ENCODE data around the gene SND1.

SND1 gene

DNA sequence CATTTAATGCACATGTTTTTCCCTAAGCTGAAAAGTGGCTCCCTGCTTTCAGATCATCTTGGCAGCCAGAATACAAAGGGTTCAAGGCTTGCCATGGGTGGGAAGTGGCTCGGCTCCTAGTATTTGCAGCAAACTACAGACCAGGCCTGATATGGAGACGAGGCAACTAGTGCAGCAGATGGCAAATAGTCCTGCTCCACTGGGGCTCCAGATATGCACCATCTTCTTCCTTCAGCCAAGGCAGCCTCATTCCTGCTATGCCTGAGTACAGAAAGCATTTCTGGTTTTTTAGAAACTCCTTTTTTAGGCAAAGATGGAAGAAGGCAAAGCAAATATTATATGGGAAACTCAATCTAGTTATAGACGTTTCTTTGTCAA, 355.3 kb downstream of the SND1 start:
- no peak overlapping the region for H4K91ac ChIP-seq (ENCODE audit: low read length)

DNA sequence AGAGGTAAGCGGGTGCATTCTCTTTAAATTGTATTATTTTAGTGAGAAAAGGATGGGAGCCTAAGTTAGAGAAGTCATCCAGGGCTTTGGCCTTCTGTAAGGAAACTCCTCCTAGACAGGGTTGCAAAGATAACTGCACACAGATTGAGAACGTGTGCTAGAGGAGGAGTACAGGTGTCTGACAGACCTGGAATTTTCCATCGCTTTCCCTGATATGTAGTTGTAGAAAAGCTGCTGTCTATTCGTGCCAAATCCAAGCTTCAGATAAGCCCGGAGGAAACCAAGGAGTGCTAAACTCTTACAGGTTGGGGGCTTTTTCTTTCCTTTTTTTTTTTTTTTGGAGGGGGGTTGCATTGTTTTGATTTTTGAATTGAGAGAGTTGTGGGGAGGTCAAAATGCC, 356.1 kb downstream of the SND1 start:
- no peaks in the 10 kb centered on the region for H3K9me3 ChIP-seq (ENCODE audit: control insufficient read depth, low read length)
- H3K9ac ChIP-seq (ENCODE audit: low read length) = no peak overlapping the region
- H3K23ac ChIP-seq (ENCODE audit: low read length in 2 of 2) = no peak overlapping the region
- H3K14ac ChIP-seq (ENCODE audit: low read length in 2 of 2) = no peak overlapping the region
- no peak overlapping the region for H4K91ac ChIP-seq (ENCODE audit: low read length)
- WGBS = 98% methylated on average over 5 of the region's 5 CpGs
- no peak overlapping the region for H2BK12ac ChIP-seq (ENCODE audit: low read length in 2 of 2)
- H4K8ac ChIP-seq (ENCODE audit: low read length) = no peak overlapping the region
- no peak overlapping the region for H3K4ac ChIP-seq (ENCODE audit: low read depth in 1 of 2, low read length in 2 of 2)
- no peak overlapping the region for H3K4me2 ChIP-seq (ENCODE audit: low read length, poor library complexity, severe bottlenecking)
- no peak overlapping the region for H2AK5ac ChIP-seq (ENCODE audit: low read length, severe bottlenecking)
- H2AFZ ChIP-seq (ENCODE audit: low read depth, low read length) = no peak overlapping the region
- no peak overlapping the region for H2BK120ac ChIP-seq (ENCODE audit: low read depth, low read length)
- peaks cover 5% of the 10 kb centered on the region for H3K4me1 ChIP-seq (ENCODE audit: control insufficient read depth, insufficient read depth, low read depth, low read length)
- H2BK15ac ChIP-seq (ENCODE audit: low read depth, poor library complexity, severe bottlenecking) = no peak overlapping the region
- H3K27ac ChIP-seq (ENCODE audit: low read length, poor library complexity, severe bottlenecking) = no peak overlapping the region
- H3K18ac ChIP-seq (ENCODE audit: low read depth in 1 of 2, low read length in 2 of 2) = no peak overlapping the region
- H3K79me1 ChIP-seq (replicated peaks; ENCODE audit: low read length, poor library complexity, severe bottlenecking) = peaks cover 47% of the 10 kb centered on the region
- DNase-seq = no peak
- H3K27me3 ChIP-seq (ENCODE audit: control insufficient read depth in 1 of 2, insufficient read depth in 1 of 2, low read length in 2 of 2) = no peaks in the 10 kb centered on the region
- H3K4me3 ChIP-seq (ENCODE audit: insufficient read depth in 1 of 2, low read depth in 1 of 2, low read length in 2 of 2) = no peak overlapping the region
- H2BK5ac ChIP-seq (ENCODE audit: low read depth, low read length, poor library complexity, severe bottlenecking) = no peak overlapping the region
- H3K36me3 ChIP-seq (ENCODE audit: control insufficient read depth in 1 of 2, insufficient read depth in 2 of 2, low read depth in 1 of 2, low read length in 2 of 2) = peaks cover 14 to 23% of the 10 kb centered on the region in 2 experiments

More for the DNA sequence above, 355.3 kb downstream of the SND1 start:
- Histone ChIP-seq H2BK120ac (ENCODE audit: low read depth, low read length) (no peak overlapping the region), H2BK15ac (ENCODE audit: low read depth, poor library complexity, severe bottlenecking) (no peak overlapping the region), H2BK5ac (ENCODE audit: low read depth, low read length, poor library complexity, severe bottlenecking) (no peak overlapping the region), H2AK5ac (ENCODE audit: low read length, severe bottlenecking) (no peak overlapping the region), H3K23ac (ENCODE audit: low read length in 2 of 2) (no peak overlapping the region), H3K4ac (ENCODE audit: low read depth in 1 of 2, low read length in 2 of 2) (no peak overlapping the region), H3K18ac (ENCODE audit: low read depth in 1 of 2, low read length in 2 of 2) (no peak overlapping the region), H3K4me1 (ENCODE audit: control insufficient read depth, insufficient read depth, low read depth, low read length) (peaks cover 5% of the 10 kb centered on the region), H3K36me3 (ENCODE audit: control insufficient read depth in 1 of 2, insufficient read depth in 2 of 2, low read depth in 1 of 2, low read length in 2 of 2) (peaks cover 5 to 15% of the 10 kb centered on the region in 2 experiments), H4K8ac (ENCODE audit: low read length) (no peak overlapping the region), H2BK12ac (ENCODE audit: low read length in 2 of 2) (no peak overlapping the region), H3K14ac (ENCODE audit: low read length in 2 of 2) (no peak overlapping the region), H3K4me3 (ENCODE audit: insufficient read depth in 1 of 2, low read depth in 1 of 2, low read length in 2 of 2) (no peak overlapping the region), H3K4me2 (ENCODE audit: low read length, poor library complexity, severe bottlenecking) (no peak overlapping the region), H3K27me3 (ENCODE audit: control insufficient read depth in 1 of 2, insufficient read depth in 1 of 2, low read length in 2 of 2) (no peaks in the 10 kb centered on the region), H2AFZ (ENCODE audit: low read depth, low read length) (no peak overlapping the region), H3K9ac (ENCODE audit: low read length) (no peak overlapping the region), H3K9me3 (ENCODE audit: control insufficient read depth, low read length) (no peaks in the 10 kb centered on the region), H3K27ac (ENCODE audit: low read length, poor library complexity, severe bottlenecking) (no peak overlapping the region), H3K79me1 (replicated peaks; ENCODE audit: low read length, poor library complexity, severe bottlenecking) (peaks cover 43% of the 10 kb centered on the region)
- WGBS = 100% methylated on average over 3 of the region's 3 CpGs
- DNase-seq = no peak

DNA sequence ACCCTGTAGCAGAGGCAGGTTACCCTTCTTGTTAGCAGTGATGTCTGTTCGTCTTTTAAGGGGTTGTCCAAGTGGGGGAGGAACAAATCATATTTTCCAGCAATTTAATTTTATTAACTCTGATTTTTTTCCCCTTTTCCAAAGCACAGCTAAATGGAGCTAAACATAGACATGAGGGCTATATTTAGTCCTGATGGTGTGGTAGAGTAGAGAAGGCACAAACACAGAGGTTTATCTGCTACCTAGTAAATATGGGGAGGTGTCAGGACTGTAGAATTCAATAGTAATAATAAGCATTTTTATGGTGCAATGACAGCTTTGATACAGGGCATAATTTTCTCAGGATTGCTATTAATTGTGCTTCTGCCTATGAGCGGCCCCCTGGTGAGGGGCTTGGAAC, 356.8 kb downstream of the SND1 start:
- Histone ChIP-seq H2BK15ac (ENCODE audit: low read depth, poor library complexity, severe bottlenecking) (no peak overlapping the region), H2AK5ac (ENCODE audit: low read length, severe bottlenecking) (no peak overlapping the region), H2BK120ac (ENCODE audit: low read depth, low read length) (no peak overlapping the region), H4K8ac (ENCODE audit: low read length) (no peak overlapping the region), H3K79me1 (replicated peaks; ENCODE audit: low read length, poor library complexity, severe bottlenecking) (peaks cover 45% of the 10 kb centered on the region), H2BK12ac (ENCODE audit: low read length in 2 of 2) (no peak overlapping the region), H3K27me3 (ENCODE audit: control insufficient read depth in 1 of 2, insufficient read depth in 1 of 2, low read length in 2 of 2) (no peaks in the 10 kb centered on the region), H4K91ac (ENCODE audit: low read length) (no peak overlapping the region), H3K4me1 (ENCODE audit: control insufficient read depth, insufficient read depth, low read depth, low read length) (peaks cover 5% of the 10 kb centered on the region), H3K27ac (ENCODE audit: low read length, poor library complexity, severe bottlenecking) (no peak overlapping the region), H3K23ac (ENCODE audit: low read length in 2 of 2) (no peak overlapping the region), H3K9me3 (ENCODE audit: control insufficient read depth, low read length) (no peaks in the 10 kb centered on the region), H3K14ac (ENCODE audit: low read length in 2 of 2) (no peak overlapping the region), H3K4ac (ENCODE audit: low read depth in 1 of 2, low read length in 2 of 2) (no peak overlapping the region), H3K9ac (ENCODE audit: low read length) (no peak overlapping the region), H3K4me3 (ENCODE audit: insufficient read depth in 1 of 2, low read depth in 1 of 2, low read length in 2 of 2) (no peak overlapping the region), H2AFZ (ENCODE audit: low read depth, low read length) (no peak overlapping the region), H2BK5ac (ENCODE audit: low read depth, low read length, poor library complexity, severe bottlenecking) (no peak overlapping the region), H3K4me2 (ENCODE audit: low read length, poor library complexity, severe bottlenecking) (no peak overlapping the region), H3K18ac (ENCODE audit: low read depth in 1 of 2, low read length in 2 of 2) (no peak overlapping the region), H3K36me3 (ENCODE audit: control insufficient read depth in 1 of 2, insufficient read depth in 2 of 2, low read depth in 1 of 2, low read length in 2 of 2) (peaks cover 17 to 25% of the 10 kb centered on the region in 2 experiments)
- WGBS = no CpG with 5 or more reads among the region's 2 CpGs
- DNase-seq = no peak

DNA sequence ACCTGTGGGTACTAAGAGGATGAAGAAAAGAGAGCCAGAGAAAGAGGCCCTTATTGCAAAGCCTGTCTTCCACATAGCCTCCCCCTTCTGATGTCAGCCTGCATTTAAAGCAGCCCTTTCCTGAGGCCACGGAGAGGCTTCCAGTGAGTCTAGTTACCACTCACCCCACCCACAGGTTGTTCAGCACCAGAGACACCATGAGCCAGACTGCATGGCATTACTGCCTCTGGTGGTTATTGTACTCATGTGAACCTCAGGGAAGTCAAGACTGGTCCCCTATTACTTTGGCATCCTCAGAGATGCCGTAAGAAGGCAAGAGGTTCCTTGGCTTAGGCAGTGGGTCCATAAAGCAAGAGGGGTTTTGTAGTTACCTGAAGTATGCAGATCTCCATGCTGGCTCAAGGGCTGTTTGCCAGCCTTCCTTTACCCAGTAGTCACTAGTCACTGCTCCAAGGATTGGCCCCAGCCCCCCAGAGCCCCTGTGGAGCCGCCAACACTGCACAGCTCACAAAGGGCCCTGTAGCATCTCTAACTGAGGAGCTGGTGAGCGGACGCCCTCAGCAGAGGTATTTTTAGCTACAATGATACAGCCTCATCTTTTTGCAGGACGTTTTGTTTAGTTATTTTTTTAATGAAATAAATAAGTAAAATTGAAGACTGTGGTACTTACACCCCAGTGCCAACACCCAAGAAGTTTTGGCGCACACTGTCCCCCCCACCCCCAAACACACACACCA, 358.6 kb downstream of the SND1 start:
- Histone ChIP-seq H3K27me3 (ENCODE audit: control insufficient read depth in 1 of 2, insufficient read depth in 1 of 2, low read length in 2 of 2) (no peaks in the 10 kb centered on the region), H2AFZ (ENCODE audit: low read depth, low read length) (no peak overlapping the region), H3K14ac (ENCODE audit: low read length in 2 of 2) (no peak overlapping the region), H3K27ac (ENCODE audit: low read length, poor library complexity, severe bottlenecking) (no peak overlapping the region), H4K8ac (ENCODE audit: low read length) (no peak overlapping the region), H4K91ac (ENCODE audit: low read length) (no peak overlapping the region), H3K4me1 (ENCODE audit: control insufficient read depth, insufficient read depth, low read depth, low read length) (peaks cover 3% of the 10 kb centered on the region), H2BK15ac (ENCODE audit: low read depth, poor library complexity, severe bottlenecking) (no peak overlapping the region), H2BK5ac (ENCODE audit: low read depth, low read length, poor library complexity, severe bottlenecking) (no peak overlapping the region), H2AK5ac (ENCODE audit: low read length, severe bottlenecking) (no peak overlapping the region), H3K4me2 (ENCODE audit: low read length, poor library complexity, severe bottlenecking) (no peak overlapping the region), H3K9me3 (ENCODE audit: control insufficient read depth, low read length) (no peaks in the 10 kb centered on the region), H3K36me3 (ENCODE audit: control insufficient read depth in 1 of 2, insufficient read depth in 2 of 2, low read depth in 1 of 2, low read length in 2 of 2) (peaks cover 21 to 23% of the 10 kb centered on the region in 2 experiments), H3K9ac (ENCODE audit: low read length) (no peak overlapping the region), H3K23ac (ENCODE audit: low read length in 2 of 2) (no peak overlapping the region), H3K4me3 (ENCODE audit: insufficient read depth in 1 of 2, low read depth in 1 of 2, low read length in 2 of 2) (no peak overlapping the region), H3K79me1 (replicated peaks; ENCODE audit: low read length, poor library complexity, severe bottlenecking) (peaks cover 44% of the 10 kb centered on the region), H3K4ac (ENCODE audit: low read depth in 1 of 2, low read length in 2 of 2) (no peak overlapping the region), H2BK12ac (ENCODE audit: low read length in 2 of 2) (no peak overlapping the region), H3K18ac (ENCODE audit: low read depth in 1 of 2, low read length in 2 of 2) (no peak overlapping the region), H2BK120ac (ENCODE audit: low read depth, low read length) (no peak overlapping the region)
- DNase-seq = no peak
- WGBS = 95% methylated on average over 4 of the region's 7 CpGs
